Thoracic aorta (tissue), 2 donors: ENCODE data around the gene DUS3L. TPM values are rescaled to one million over a fixed set of nuclear protein-coding genes. Genes with fewer than 3 reads are reported as not detected.

Experiments
- ATAC-seq: fragments of 150-250 bp; one replicate; pipeline ENCODE4 v1.8.0; 2017; ENCODE audit warnings: low read depth; ENCODE audit not compliant: insufficient number of reproducible peaks, low FRiP score
- DNase-seq: peaks from one replicate; pipeline ENCODE4 v3.0.0-alpha.2; 2020; ENCODE audit warnings: low spot score
- H3K27ac ChIP-seq, 2 donors: fragments of 200-600 bp; sonication (generic); 1 replicate in 1 of 2; 2 replicates in 1 of 2; pipeline ENCODE4 v1.5.1; 2016; ENCODE audit warnings: mild to moderate bottlenecking in 2 of 2, moderate library complexity in 2 of 2
- H3K27me3 ChIP-seq: fragments of 200-600 bp; sonication (generic); replicated peaks from 2 replicates; pipeline ENCODE4 v1.6.0; 2016; ENCODE audit warnings: mild to moderate bottlenecking; ENCODE audit not compliant: insufficient read depth
- H3K36me3 ChIP-seq: fragments of 200-600 bp; sonication (generic); one replicate; pipeline ENCODE4 v1.5.1; 2016
- H3K4me1 ChIP-seq, 2 donors: fragments of 200-600 bp; sonication (generic); 1 replicate in 1 of 2; 2 replicates in 1 of 2; pipeline versions ENCODE4 v1.5.1 to v1.6.0; 2016; ENCODE audit warnings: low read depth in 2 of 2, mild to moderate bottlenecking in 1 of 2; ENCODE audit not compliant: control insufficient read depth in 1 of 2
- H3K4me3 ChIP-seq: fragments of 200-600 bp; sonication (generic); 2 replicates; pipeline ENCODE4 v1.5.1; 2016; ENCODE audit warnings: mild to moderate bottlenecking
- H3K9me3 ChIP-seq: fragments of 200-600 bp; sonication (generic); 2 replicates; pipeline ENCODE4 v1.5.1; 2016
- total RNA-seq, 2 donors: library from RNA; depleted of rRNA; stranded (reverse); fragments of >200 nt; gene quantifications; one replicate each; pipeline versions ENCODE4 v1.1.0 to v1.2.3, GENCODE V29; 2016
- TF ChIP-seq, protein P1 (sequence below): fragments of 200-600 bp; sonication (generic); IDR thresholded peaks from one replicate; pipeline ENCODE4 v1.5.1; 2019; ENCODE audit warnings: antibody characterized with exemption

Gene DUS3L
- total RNA-seq, 2 donors from 2014 or later, result 16.2 to 33.9 TPM

DNA sequence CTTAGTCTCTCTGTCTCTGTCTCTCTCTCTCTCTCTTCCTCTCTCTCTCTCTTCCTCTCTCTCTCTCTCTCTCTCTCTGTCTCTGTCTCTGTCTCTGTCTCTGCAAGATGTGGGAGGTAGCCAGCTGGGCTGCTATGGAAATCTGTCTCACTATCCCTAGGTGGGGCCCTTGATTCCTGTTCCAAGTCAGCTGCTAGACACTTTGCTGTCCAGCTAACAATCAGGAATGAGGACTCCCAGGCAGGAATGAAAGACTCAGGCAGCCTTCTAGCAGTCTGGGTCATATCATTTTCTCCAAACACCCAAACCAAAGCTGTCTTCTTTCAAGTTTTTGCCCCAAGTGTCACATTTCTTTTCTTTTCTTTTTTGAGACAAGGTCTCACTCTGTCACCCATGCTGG, 47.3 kb downstream of the DUS3L start:
- ATAC-seq (no peak), DNase-seq (no peak)
- no peaks in the 10 kb centered on the region for H3K27me3 ChIP-seq
- H3K4me1 ChIP-seq, result no peaks in the 10 kb centered on the region
- no peak overlapping the region for H3K4me3 ChIP-seq
- H3K27ac ChIP-seq, result no peak overlapping the region
- TF ChIP-seq, protein P1, sequence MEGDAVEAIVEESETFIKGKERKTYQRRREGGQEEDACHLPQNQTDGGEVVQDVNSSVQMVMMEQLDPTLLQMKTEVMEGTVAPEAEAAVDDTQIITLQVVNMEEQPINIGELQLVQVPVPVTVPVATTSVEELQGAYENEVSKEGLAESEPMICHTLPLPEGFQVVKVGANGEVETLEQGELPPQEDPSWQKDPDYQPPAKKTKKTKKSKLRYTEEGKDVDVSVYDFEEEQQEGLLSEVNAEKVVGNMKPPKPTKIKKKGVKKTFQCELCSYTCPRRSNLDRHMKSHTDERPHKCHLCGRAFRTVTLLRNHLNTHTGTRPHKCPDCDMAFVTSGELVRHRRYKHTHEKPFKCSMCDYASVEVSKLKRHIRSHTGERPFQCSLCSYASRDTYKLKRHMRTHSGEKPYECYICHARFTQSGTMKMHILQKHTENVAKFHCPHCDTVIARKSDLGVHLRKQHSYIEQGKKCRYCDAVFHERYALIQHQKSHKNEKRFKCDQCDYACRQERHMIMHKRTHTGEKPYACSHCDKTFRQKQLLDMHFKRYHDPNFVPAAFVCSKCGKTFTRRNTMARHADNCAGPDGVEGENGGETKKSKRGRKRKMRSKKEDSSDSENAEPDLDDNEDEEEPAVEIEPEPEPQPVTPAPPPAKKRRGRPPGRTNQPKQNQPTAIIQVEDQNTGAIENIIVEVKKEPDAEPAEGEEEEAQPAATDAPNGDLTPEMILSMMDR, result no peak
- H3K9me3 ChIP-seq, result no peaks in the 10 kb centered on the region
- no peaks in the 10 kb centered on the region for H3K36me3 ChIP-seq

DNA sequence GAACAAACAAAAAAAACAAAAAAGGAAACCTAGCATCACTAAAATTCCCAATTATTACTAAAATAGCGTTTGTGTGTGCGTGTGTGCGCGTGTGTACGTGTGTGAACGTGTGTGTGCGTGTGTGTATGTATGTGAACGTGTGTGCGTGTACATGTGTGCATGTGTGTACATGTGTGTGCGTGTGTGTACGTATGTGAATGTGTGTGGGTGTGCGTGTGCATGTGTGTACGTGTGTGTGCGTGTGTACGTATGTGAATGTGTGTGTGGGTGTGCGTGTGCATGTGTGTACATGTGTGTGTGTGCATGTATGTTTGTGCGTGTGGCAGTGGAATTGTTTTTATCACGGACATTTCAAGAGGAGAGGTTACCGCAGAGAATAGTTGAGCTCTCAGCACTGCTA, 48.9 kb downstream of the DUS3L start:
- Histone ChIP-seq H3K36me3 (no peaks in the 10 kb centered on the region), H3K4me1 (no peaks in the 10 kb centered on the region), H3K27ac (no peak overlapping the region), H3K4me3 (no peak overlapping the region), H3K27me3 (no peaks in the 10 kb centered on the region), H3K9me3 (no peaks in the 10 kb centered on the region)
- ATAC-seq (no peak), DNase-seq (no peak)
- TF ChIP-seq, protein P1, result no peak

GRCh38 chr19:5738423-5738822, 52.5 kb downstream of the DUS3L start:
- Histone ChIP-seq H3K36me3 (no peaks in the 10 kb centered on the region), H3K9me3 (no peaks in the 10 kb centered on the region), H3K27me3 (no peaks in the 10 kb centered on the region), H3K27ac (no peak overlapping the region), H3K4me1 (no peaks in the 10 kb centered on the region), H3K4me3 (no peak overlapping the region)
- TF ChIP-seq, protein P1, result no peak
- ATAC-seq, result no peak
- DNase-seq, result no peak

Other genes with a start within 250 kb of the DUS3L start
- 1 to 10 TPM in 1 of 2 donors, under 1 TPM in 1; 0.56 to 2.0 TPM for gene TINCR, start 223.2 kb downstream of the DUS3L start, total RNA-seq
- gene SAFB2, start 168.4 kb downstream of the DUS3L start, total RNA-seq, result 10 to 100 TPM; 55.1 to 80.6 TPM
- 100 to 1,000 TPM in 1 of 2 donors, 10 to 100 TPM in 1; 28.6 to 101 TPM for gene SAFB, start 168.1 kb downstream of the DUS3L start, total RNA-seq
- 10 to 100 TPM; 16.9 to 43.7 TPM for gene MICOS13, start 110.6 kb downstream of the DUS3L start, total RNA-seq
- gene HSD11B1L, start 110.1 kb downstream of the DUS3L start, total RNA-seq, result 10 to 100 TPM in 1 of 2 donors, 1 to 10 TPM in 1; 7.5 to 11.6 TPM
- gene RPL36, start 100.9 kb downstream of the DUS3L start, total RNA-seq, result 100 to 1,000 TPM; 274 to 397 TPM
- gene LONP1, start 71.0 kb downstream of the DUS3L start, total RNA-seq, result 10 to 100 TPM; 52.8 to 82.8 TPM
- under 1 TPM in 1 of 2 donors, not detected in 1; 0.41 TPM for gene CATSPERD, start 70.5 kb downstream of the DUS3L start, total RNA-seq
- 1 to 10 TPM; 1.1 to 1.3 TPM for gene PRR22, start 6.4 kb downstream of the DUS3L start, total RNA-seq
- not detected for gene NRTN, start 13.9 kb upstream of the DUS3L start, total RNA-seq
- not detected for gene FUT6, start 48.5 kb upstream of the DUS3L start, total RNA-seq
- gene FUT3, start 60.3 kb upstream of the DUS3L start, total RNA-seq, result not detected
- not detected for gene FUT5, start 79.4 kb upstream of the DUS3L start, total RNA-seq
- gene NDUFA11, start 112.6 kb upstream of the DUS3L start, total RNA-seq, result 100 to 1,000 TPM in 1 of 2 donors, 10 to 100 TPM in 1; 83.2 to 177 TPM
- 10 to 100 TPM; 13.3 to 13.6 TPM for gene VMAC, start 113.7 kb upstream of the DUS3L start, total RNA-seq
- 10 to 100 TPM in 1 of 2 donors, 1 to 10 TPM in 1; 8.5 to 48.7 TPM for gene CAPS, start 123.1 kb upstream of the DUS3L start, total RNA-seq
- 100 to 1,000 TPM in 1 of 2 donors, 10 to 100 TPM in 1; 51.4 to 101 TPM for gene RANBP3, start 187.0 kb upstream of the DUS3L start, total RNA-seq